ENCODE results near the gene CLRN2. TPM values are rescaled to one million over a fixed set of nuclear protein-coding genes. Genes with fewer than 3 reads are reported as not detected.

Gene CLRN2, protein sequence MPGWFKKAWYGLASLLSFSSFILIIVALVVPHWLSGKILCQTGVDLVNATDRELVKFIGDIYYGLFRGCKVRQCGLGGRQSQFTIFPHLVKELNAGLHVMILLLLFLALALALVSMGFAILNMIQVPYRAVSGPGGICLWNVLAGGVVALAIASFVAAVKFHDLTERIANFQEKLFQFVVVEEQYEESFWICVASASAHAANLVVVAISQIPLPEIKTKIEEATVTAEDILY
- total RNA-seq (2012; rRNA removed): not detected in 2 replicates
- not detected in 2 replicates for polyA plus RNA-seq (2012; rRNA removed)
- polyA plus RNA-seq (2012; cell fraction: cytosol; rRNA removed): not detected in 2 replicates
- polyA plus RNA-seq (2012; cell fraction: nucleus; rRNA removed; ENCODE audit: low replicate concordance): not detected in 2 replicates
- Bru-seq, nascent RNA: not detected
- not detected for BruChase-seq, experiment 1, labeled RNA remaining after a 6-hour chase
- BruChase-seq, experiment 2, labeled RNA remaining after a 2-hour chase: not detected
- long read RNA-seq: 0 reads

DNA sequence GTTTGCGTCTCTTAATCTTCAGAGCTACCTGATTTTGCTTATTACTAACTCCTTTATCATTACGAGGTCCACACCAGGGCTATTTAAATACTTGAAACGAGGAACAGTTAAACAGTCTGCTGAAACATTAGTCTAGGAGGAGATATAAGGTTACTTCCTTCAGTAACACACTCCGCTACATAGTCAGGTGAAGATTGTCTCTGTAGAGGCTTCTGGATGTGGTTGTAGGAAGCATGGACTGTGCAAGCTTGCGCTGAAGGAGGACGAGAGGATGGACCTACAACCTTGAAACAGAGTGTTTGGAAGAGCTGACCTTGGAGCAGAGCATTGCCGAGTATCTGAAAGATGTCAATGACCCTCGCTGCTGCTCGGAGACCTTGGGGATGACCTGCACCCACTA, at the start of gene CLRN2:
TSS of gene CLRN2 (plus strand) at position 301 of the 400 bp plus-strand sequence. CDS start 102 bp downstream, outside the sequence.
- H2AK9ac ChIP-seq (replicated peaks; ENCODE audit: low read depth, low read length, poor library complexity): no peak within 1 kb of the TSS
- H4K91ac ChIP-seq (ENCODE audit: insufficient read depth, low read depth, low read length): no peak within 1 kb of the TSS
- in situ Hi-C loops (cut with MboI; ENCODE audit: low sequenced_read_pairs): no loop called here
- no peak within 1 kb of the TSS for H2BK5ac ChIP-seq (ENCODE audit: low read depth, low read length, poor library complexity, severe bottlenecking)
- H3K4me2 ChIP-seq (ENCODE audit: low read depth, low read length): no peak within 1 kb of the TSS
- H2AK5ac ChIP-seq (ENCODE audit: low read depth, low read length): no peak within 1 kb of the TSS
- H3K9ac ChIP-seq (ENCODE audit: low read depth, low read length): no peak within 1 kb of the TSS
- H3K79me1 ChIP-seq (ENCODE audit: low read depth in 1 of 2, low read length in 2 of 2): peaks cover 11 to 16% of the 10 kb centered on the region in 2 experiments; a peak in 3 of 4 replicates
- no peak for TF ChIP-seq CEBPB (IDR thresholded peaks at IDR 0.05; ENCODE audit: low read depth, low read length)
- H3K4ac ChIP-seq (ENCODE audit: low read depth, low read length): no peak within 1 kb of the TSS
- no peak within 1 kb of the TSS for H3K56ac ChIP-seq (ENCODE audit: extremely low read depth, insufficient read depth, low read length)
- ChIA-PET CTCF (no interaction called here), POLR2A (ENCODE audit: unreplicated experiment) (no interaction called here)
- H2BK20ac ChIP-seq (ENCODE audit: low read depth, low read length): no peak within 1 kb of the TSS
- no peak within 1 kb of the TSS for H2AFZ ChIP-seq (replicated peaks; ENCODE audit: low read length, poor library complexity)
- no peaks in the 10 kb centered on the region for H3K9me3 ChIP-seq (ENCODE audit: control insufficient read depth, insufficient read depth, low read length)
- DNase-seq: no peak
- H2BK120ac ChIP-seq (ENCODE audit: low read depth, low read length): no peak within 1 kb of the TSS
- no TSS peak for BruUV-seq (replicated peaks)
- H3K23ac ChIP-seq (ENCODE audit: low read depth, low read length): no peak within 1 kb of the TSS
- no peak within 1 kb of the TSS for H3K4me3 ChIP-seq (ENCODE audit: insufficient read depth, low read depth, low read length)
- no peaks in the 10 kb centered on the region for H4K20me1 ChIP-seq (ENCODE audit: insufficient read depth, low read length)
- peaks cover 29% of the 10 kb centered on the region for H3K27me3 ChIP-seq (ENCODE audit: control insufficient read depth, insufficient read depth, low read length)
- no peaks in the 10 kb centered on the region for H3K9me1 ChIP-seq (ENCODE audit: insufficient read depth, low read length)
- no peak within 1 kb of the TSS for H3K27ac ChIP-seq (ENCODE audit: insufficient read depth, low read length)
- H3K14ac ChIP-seq (replicated peaks; ENCODE audit: low read depth, low read length): no peak within 1 kb of the TSS
- peaks cover 2% of the 10 kb centered on the region; the same call in 1 of the 2 replicates for H3K4me1 ChIP-seq (ENCODE audit: control insufficient read depth, insufficient read depth, low read length)
- H4K5ac ChIP-seq (ENCODE audit: low read depth, low read length): no peak within 1 kb of the TSS
- WGBS, 2 experiments (ENCODE audit: extremely low coverage in 2 of 2, insufficient read length in 1 of 2): 74% methylated on average over 3 of the region's 9 CpGs; no CpG with 5 or more reads in 1 of the 2 experiments
- H3K36me3 ChIP-seq (ENCODE audit: control insufficient read depth, insufficient read depth, low read length): no peaks in the 10 kb centered on the region
- dilution Hi-C loops (cut with HindIII; ENCODE audit: low sequenced_read_pairs, unreplicated experiment): no loop called here
- intact Hi-C loops (cut with micrococcal nuclease): no loop called here
- H3K18ac ChIP-seq (ENCODE audit: low read depth, low read length): no peak within 1 kb of the TSS
- H4K8ac ChIP-seq (ENCODE audit: low read depth in 2 of 2, low read length in 2 of 2): no peak within 1 kb of the TSS
- no peak within 1 kb of the TSS for H2BK15ac ChIP-seq (ENCODE audit: low read depth, low read length)
- ATAC-seq (ENCODE audit: low read depth): no peak
